ENCODE results near the gene RAPGEF3. TPM values are rescaled to one million over a fixed set of nuclear protein-coding genes. Genes with fewer than 3 reads are reported as not detected.

RAPGEF3 gene
- total and polyA plus RNA-seq, 9 of the 15 experiments (the other 6 are each of a cell fraction or from before 2014, with no cell fraction given) = 0.03 to 0.78 (median 0.37) TPM; not detected in 1

- TF ChIP-seq, protein P1, sequence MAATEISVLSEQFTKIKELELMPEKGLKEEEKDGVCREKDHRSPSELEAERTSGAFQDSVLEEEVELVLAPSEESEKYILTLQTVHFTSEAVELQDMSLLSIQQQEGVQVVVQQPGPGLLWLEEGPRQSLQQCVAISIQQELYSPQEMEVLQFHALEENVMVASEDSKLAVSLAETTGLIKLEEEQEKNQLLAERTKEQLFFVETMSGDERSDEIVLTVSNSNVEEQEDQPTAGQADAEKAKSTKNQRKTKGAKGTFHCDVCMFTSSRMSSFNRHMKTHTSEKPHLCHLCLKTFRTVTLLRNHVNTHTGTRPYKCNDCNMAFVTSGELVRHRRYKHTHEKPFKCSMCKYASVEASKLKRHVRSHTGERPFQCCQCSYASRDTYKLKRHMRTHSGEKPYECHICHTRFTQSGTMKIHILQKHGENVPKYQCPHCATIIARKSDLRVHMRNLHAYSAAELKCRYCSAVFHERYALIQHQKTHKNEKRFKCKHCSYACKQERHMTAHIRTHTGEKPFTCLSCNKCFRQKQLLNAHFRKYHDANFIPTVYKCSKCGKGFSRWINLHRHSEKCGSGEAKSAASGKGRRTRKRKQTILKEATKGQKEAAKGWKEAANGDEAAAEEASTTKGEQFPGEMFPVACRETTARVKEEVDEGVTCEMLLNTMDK (IDR thresholded peaks at IDR 0.05; ENCODE audit: borderline replicate concordance, insufficient read depth, low read depth, low read length, poor library complexity, severe bottlenecking) = peak; percentile 88
- TF ChIP-seq ZNF184 (CRISPR knock-in tag; IDR thresholded peaks at IDR 0.05) (no peak), SIRT6 (IDR thresholded peaks at IDR 0.05; ENCODE audit: low read depth, low read length) (no peak), HMGN3 (IDR thresholded peaks at IDR 0.05; ENCODE audit: borderline replicate concordance, extremely low read depth, insufficient read length, low read depth, low read length) (peak; percentile 88), ZNF197 (CRISPR knock-in tag; IDR thresholded peaks at IDR 0.05; ENCODE audit: low read depth) (no peak), BHLHE40 (IDR thresholded peaks at IDR 0.05; ENCODE audit: low read length) (peak; percentile 86), ZNF696 (CRISPR knock-in tag; conservative IDR thresholded peaks at IDR 0.05) (no peak), CREBBP (IDR thresholded peaks at IDR 0.05; ENCODE audit: low read depth, low read length) (no peak), SUPT5H (IDR thresholded peaks at IDR 0.05) (peak; percentile 97), TCF7 (IDR thresholded peaks at IDR 0.05; ENCODE audit: borderline replicate concordance) (no peak), ZNF239 (CRISPR knock-in tag; IDR thresholded peaks at IDR 0.05) (no peak), MED1 (CRISPR knock-in tag; IDR thresholded peaks at IDR 0.05; ENCODE audit: borderline replicate concordance) (no peak), ZNF12 (CRISPR knock-in tag; IDR thresholded peaks at IDR 0.05) (no peak), OTX1 (CRISPR knock-in tag; IDR thresholded peaks at IDR 0.05) (peak; percentile 38; the same call in 1 of the 2 replicates), ZNF589 (CRISPR knock-in tag; IDR thresholded peaks at IDR 0.05; ENCODE audit: low read depth) (0 out of 2 replicates have a peak, but pooled peaks have one; percentile 37), GTF2F1 (IDR thresholded peaks at IDR 0.05; ENCODE audit: low read depth, low read length) (no peak), CTBP1 (IDR thresholded peaks at IDR 0.05; ENCODE audit: borderline replicate concordance) (peak; percentile 69; the same call in 1 of the 2 replicates), MITF (IDR thresholded peaks at IDR 0.05) (no peak; the same call in 1 of the 2 replicates), SNRNP70 (optimal IDR thresholded peaks at IDR 0.05; ENCODE audit: low read depth, low read length) (no peak), KHSRP (IDR thresholded peaks at IDR 0.05) (no peak), SETDB1 (IDR thresholded peaks at IDR 0.05; ENCODE audit: low read length) (no peak), BRF2 (IDR thresholded peaks at IDR 0.05; ENCODE audit: borderline replicate concordance, insufficient read depth, insufficient read length) (no peak), HDGF (IDR thresholded peaks at IDR 0.05) (no peak)
- TF ChIP-seq, protein P2, sequence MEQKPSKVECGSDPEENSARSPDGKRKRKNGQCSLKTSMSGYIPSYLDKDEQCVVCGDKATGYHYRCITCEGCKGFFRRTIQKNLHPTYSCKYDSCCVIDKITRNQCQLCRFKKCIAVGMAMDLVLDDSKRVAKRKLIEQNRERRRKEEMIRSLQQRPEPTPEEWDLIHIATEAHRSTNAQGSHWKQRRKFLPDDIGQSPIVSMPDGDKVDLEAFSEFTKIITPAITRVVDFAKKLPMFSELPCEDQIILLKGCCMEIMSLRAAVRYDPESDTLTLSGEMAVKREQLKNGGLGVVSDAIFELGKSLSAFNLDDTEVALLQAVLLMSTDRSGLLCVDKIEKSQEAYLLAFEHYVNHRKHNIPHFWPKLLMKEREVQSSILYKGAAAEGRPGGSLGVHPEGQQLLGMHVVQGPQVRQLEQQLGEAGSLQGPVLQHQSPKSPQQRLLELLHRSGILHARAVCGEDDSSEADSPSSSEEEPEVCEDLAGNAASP (IDR thresholded peaks at IDR 0.05) = no peak
Observed at GRCh38 chr12:47705566-47706425, 52.9 kb downstream of the RAPGEF3 start, which contains the start of gene RPAP3 (continued).
